22Rv1 (cell line): ENCODE data around the gene LSAMP.
"Not testable (repeated sequence)": the region's sequence is repeated elsewhere in the genome, so short reads cannot be mapped to it uniquely, and the experiment has no call there.

Experiments used
- H3K27ac ChIP-seq: fragments of 450-650 bp; 2 replicates; pipeline ENCODE4 v1.5.1; 2017
- CTCF ChIP-seq: fragments of 450-650 bp; IDR thresholded peaks from 2 replicates; pipeline ENCODE4 v1.5.1; 2017; ENCODE audit warnings: mild to moderate bottlenecking
- ZFX ChIP-seq: fragments of 450-650 bp; IDR thresholded peaks from 2 replicates; pipeline ENCODE4 v1.6.1; 2017; ENCODE audit warnings: antibody characterized with exemption, borderline replicate concordance

Gene LSAMP

GRCh38 chr3:115803661-115804060, 641.6 kb downstream of the LSAMP start:
- TF ChIP-seq ZFX (no peak), CTCF (no peak)
- no peak overlapping the region for H3K27ac ChIP-seq

- TF ChIP-seq CTCF (no peak), ZFX (no peak)
- no peak overlapping the region for H3K27ac ChIP-seq
Measured at GRCh38 chr3:115800489-115801075, 644.7 kb downstream of the LSAMP start.

- H3K27ac ChIP-seq = not testable (repeated sequence)
Measured at GRCh38 chr3:115800065-115800464, 645.2 kb downstream of the LSAMP start.

GRCh38 chr3:115792206-115792955, 652.9 kb downstream of the LSAMP start:
- no peak for TF ChIP-seq CTCF
- no peak for TF ChIP-seq ZFX
- no peak overlapping the region for H3K27ac ChIP-seq

GRCh38 chr3:115791271-115792153, 653.8 kb downstream of the LSAMP start:
- H3K27ac ChIP-seq = not testable (repeated sequence)

- TF ChIP-seq CTCF = no peak
- no peak for TF ChIP-seq ZFX
- H3K27ac ChIP-seq = no peak overlapping the region
Measured at GRCh38 chr3:115790759-115791158, 654.5 kb downstream of the LSAMP start.

- no peak overlapping the region for H3K27ac ChIP-seq
- TF ChIP-seq ZFX (no peak), CTCF (no peak)
Measured at GRCh38 chr3:115789481-115789880, 655.8 kb downstream of the LSAMP start.

- H3K27ac ChIP-seq = no peak overlapping the region
- TF ChIP-seq ZFX (no peak), CTCF (no peak)
Measured at GRCh38 chr3:115788921-115789470, 656.3 kb downstream of the LSAMP start.
